AG09319 (cell line): ENCODE results near the gene RDH5.

Experiments
- DNase-seq: peaks from one replicate; pipeline ENCODE4 v3.0.0-alpha.2; 2010; ENCODE audit warnings: low read depth; ENCODE audit errors: extremely low read depth
- TF ChIP-seq, protein P1 (sequence below): IDR thresholded peaks from 2 replicates; pipeline ENCODE4 v1.5.1; 2011; ENCODE audit warnings: low read depth, mild to moderate bottlenecking, inconsistent platforms, low read length, moderate library complexity

RDH5 gene

GRCh38 chr12:55688716-55689655 is 31.2 kb upstream of the RDH5 start:
- DNase-seq, result no peak
- TF ChIP-seq, protein P1, sequence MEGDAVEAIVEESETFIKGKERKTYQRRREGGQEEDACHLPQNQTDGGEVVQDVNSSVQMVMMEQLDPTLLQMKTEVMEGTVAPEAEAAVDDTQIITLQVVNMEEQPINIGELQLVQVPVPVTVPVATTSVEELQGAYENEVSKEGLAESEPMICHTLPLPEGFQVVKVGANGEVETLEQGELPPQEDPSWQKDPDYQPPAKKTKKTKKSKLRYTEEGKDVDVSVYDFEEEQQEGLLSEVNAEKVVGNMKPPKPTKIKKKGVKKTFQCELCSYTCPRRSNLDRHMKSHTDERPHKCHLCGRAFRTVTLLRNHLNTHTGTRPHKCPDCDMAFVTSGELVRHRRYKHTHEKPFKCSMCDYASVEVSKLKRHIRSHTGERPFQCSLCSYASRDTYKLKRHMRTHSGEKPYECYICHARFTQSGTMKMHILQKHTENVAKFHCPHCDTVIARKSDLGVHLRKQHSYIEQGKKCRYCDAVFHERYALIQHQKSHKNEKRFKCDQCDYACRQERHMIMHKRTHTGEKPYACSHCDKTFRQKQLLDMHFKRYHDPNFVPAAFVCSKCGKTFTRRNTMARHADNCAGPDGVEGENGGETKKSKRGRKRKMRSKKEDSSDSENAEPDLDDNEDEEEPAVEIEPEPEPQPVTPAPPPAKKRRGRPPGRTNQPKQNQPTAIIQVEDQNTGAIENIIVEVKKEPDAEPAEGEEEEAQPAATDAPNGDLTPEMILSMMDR, result no peak

GRCh38 chr12:55692631-55693322 is 27.4 kb upstream of the RDH5 start:
- TF ChIP-seq, protein P1, result no peak
- no peak for DNase-seq

- no peak for DNase-seq
- TF ChIP-seq, protein P1, result no peak
These were observed 26.6 kb upstream of the RDH5 start for GRCh38 chr12:55693323-55694187.

DNA sequence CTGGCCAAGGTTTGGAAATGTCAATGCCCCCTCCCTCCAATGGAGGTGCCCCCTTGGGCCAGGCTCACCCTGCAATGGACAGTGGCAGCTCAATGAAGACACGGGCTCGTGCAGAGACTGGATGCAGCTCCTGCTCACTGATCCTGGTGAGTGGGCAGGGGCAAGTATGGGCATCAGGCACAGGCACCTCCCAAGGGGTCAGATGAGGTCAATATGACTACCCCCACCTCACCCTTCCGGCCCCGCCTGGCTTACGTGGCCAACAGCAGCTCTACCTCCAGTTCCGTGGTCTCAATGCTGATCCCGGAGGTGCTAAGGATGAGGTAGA is 26.0 kb upstream of the RDH5 start:
- TF ChIP-seq, protein P1, result no peak
- no peak for DNase-seq

DNA sequence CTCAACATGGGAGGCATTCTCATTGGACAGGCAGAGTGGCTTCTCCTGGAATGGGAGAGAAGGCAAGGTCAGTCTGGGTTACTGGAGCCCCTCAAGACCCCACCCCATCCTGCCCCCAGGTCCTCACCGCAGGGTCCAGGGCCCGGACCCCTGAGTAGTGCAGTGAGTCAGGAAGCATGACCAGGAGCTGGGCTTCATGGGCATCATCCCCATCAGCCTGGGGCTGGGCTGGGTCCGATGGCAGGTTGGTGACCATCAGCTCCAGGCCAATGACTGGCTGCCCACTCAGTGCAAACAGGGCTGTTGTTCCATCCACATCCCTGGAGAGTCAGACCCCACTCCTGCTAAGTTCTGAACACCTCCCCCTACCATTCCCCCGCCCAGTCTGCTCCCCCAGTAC is 25.5 kb upstream of the RDH5 start:
- TF ChIP-seq, protein P1, result no peak

GRCh38 chr12:55695349-55695748 is 24.8 kb upstream of the RDH5 start:
- TF ChIP-seq, protein P1, result no peak
- DNase-seq, result no peak

More for the DNA sequence above, 25.5 kb upstream of the RDH5 start:
- DNase-seq, result no peak

GRCh38 chr12:55696141-55696540 is 24.1 kb upstream of the RDH5 start:
- no peak for DNase-seq
- TF ChIP-seq, protein P1, result no peak
